HFFc6 (cell line): ENCODE measurements around the gene DNAH6. TPM values are rescaled to one million over a fixed set of nuclear protein-coding genes. Genes with fewer than 3 reads are reported as not detected.

ENCODE experiments used
- DNase-seq: peaks from one replicate; pipeline ENCODE4 v3.0.0-alpha.2; 2018
- H3K27ac Mint-ChIP-seq: 2 replicates; pipeline ENCODE4 v1.8.0; 2020; ENCODE audit warnings: mild to moderate bottlenecking, mixed read lengths
- H3K27me3 Mint-ChIP-seq: 2 replicates; pipeline ENCODE4 v1.8.0; 2021; ENCODE audit warnings: mild to moderate bottlenecking, moderate library complexity, mixed read lengths; ENCODE audit not compliant: insufficient read depth
- H3K36me3 Mint-ChIP-seq: 2 replicates; pipeline ENCODE4 v1.8.0; 2021; ENCODE audit warnings: low read depth, mixed read lengths
- H3K4me1 Mint-ChIP-seq: 2 replicates; pipeline ENCODE4 v1.8.0; 2020; ENCODE audit warnings: low read depth, mixed read lengths
- H3K4me3 Mint-ChIP-seq: 2 replicates; pipeline ENCODE4 v1.8.0; 2020; ENCODE audit warnings: mild to moderate bottlenecking, moderate library complexity, mixed read lengths
- H3K9me3 Mint-ChIP-seq: 2 replicates; pipeline ENCODE4 v1.8.0; 2020; ENCODE audit warnings: mild to moderate bottlenecking, mixed read lengths
- CTCF ChIP-seq: fragments of 200-600 bp; sonication (generic); IDR thresholded peaks from 2 replicates; pipeline ENCODE4 v1.5.0; 2021; ENCODE audit warnings: antibody characterized with exemption, mild to moderate bottlenecking
- total RNA-seq, 6 experiments: library from RNA; stranded (reverse); fragmentation: NEBNext Ultra II Directional; extraction: Animal tissue kit (Norgen Biotek cat#: 25700); gene quantifications; 2 replicates in 1 of 6; 3 replicates in 5 of 6; pipeline ENCODE4 v1.2.3, GENCODE V29; 2021

DNAH6 gene
- total RNA-seq, 6 experiments from 2014 or later: 0.05 to 0.46 (median 0.05) TPM; not detected in 1

DNA sequence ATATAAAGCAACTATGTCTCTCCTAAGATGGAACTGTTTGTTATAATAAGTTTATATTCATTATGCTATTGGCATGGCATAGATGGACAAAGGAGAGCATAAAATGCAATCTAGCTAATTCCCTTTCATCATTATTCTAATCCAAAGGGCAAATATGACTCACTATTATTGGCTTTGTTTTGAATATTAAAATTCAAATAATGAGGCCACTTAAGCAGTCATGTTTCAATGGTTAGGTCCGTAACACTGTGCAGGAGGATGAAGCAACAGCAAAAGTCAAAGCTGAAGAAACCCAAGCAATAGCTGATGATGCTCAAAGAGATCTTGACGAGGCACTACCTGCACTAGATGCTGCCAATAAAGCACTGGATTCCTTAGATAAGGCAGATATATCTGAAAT lies 187.5 kb downstream of the DNAH6 start:
- Mint-ChIP-seq H3K9me3 (no peaks in the 10 kb centered on the region; the same call in 1 of the 2 replicates), H3K4me3 (no peak overlapping the region), H3K4me1 (peaks cover 52% of the 10 kb centered on the region), H3K27me3 (peaks cover 1% of the 10 kb centered on the region; the same call in 1 of the 2 replicates), H3K27ac (no peak overlapping the region), H3K36me3 (peaks cover 9% of the 10 kb centered on the region)
- no peak for TF ChIP-seq CTCF
- no peak for DNase-seq

DNA sequence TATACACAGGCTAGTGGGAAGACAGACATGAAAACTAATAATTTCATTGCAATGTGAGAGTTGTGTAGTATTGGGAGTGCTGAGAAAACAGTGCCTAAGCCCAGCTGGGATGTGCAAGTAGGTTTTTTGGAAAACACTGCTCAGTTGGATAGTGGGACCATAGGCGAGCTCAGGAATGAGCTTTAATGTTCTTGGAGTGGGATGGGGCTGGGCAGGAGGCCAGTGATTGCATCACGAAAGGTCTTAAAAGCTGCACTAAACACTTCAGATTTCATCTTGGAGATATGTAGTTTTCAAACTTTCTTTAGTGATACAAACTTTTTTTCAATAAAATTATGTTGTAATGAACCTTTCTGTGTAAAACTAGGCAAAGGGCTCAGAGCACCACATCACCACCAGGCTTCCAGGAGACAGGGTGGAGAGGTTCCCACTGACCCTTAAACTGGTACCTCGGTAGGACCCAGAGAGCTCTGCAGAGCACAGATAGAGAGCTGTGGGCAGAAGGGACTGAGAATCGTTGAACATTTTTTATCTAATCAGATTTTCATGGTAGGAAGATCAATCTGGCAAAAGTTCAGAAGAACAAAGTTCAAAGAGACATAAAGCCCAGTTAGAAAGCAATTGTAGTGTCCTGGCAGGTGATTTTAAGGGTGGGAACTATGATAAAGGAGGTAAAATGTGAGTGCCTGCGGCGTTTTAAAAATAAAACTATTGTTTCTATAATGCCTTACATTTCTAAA lies 188.4 kb downstream of the DNAH6 start:
- H3K9me3 Mint-ChIP-seq: no peaks in the 10 kb centered on the region; the same call in 1 of the 2 replicates
- peaks cover 9% of the 10 kb centered on the region for H3K36me3 Mint-ChIP-seq
- no peak for DNase-seq
- peaks cover 49% of the 10 kb centered on the region for H3K4me1 Mint-ChIP-seq
- TF ChIP-seq CTCF: no peak
- H3K4me3 Mint-ChIP-seq: no peak overlapping the region
- no peak overlapping the region for H3K27ac Mint-ChIP-seq
- H3K27me3 Mint-ChIP-seq: peaks cover 1% of the 10 kb centered on the region; the same call in 1 of the 2 replicates

- Mint-ChIP-seq H3K9me3 (no peaks in the 10 kb centered on the region), H3K27me3 (no peaks in the 10 kb centered on the region; the same call in 1 of the 2 replicates), H3K4me3 (no peak overlapping the region), H3K27ac (no peak overlapping the region), H3K4me1 (peaks cover 37% of the 10 kb centered on the region), H3K36me3 (no peaks in the 10 kb centered on the region)
- no peak for TF ChIP-seq CTCF
- DNase-seq: no peak
Observed at GRCh38 chr2:84705858-84706257, 189.6 kb downstream of the DNAH6 start.

- Mint-ChIP-seq H3K27ac (no peak overlapping the region), H3K4me3 (no peak overlapping the region), H3K27me3 (no peaks in the 10 kb centered on the region; the same call in 1 of the 2 replicates), H3K36me3 (no peaks in the 10 kb centered on the region), H3K9me3 (no peaks in the 10 kb centered on the region), H3K4me1 (peaks cover 23% of the 10 kb centered on the region)
- no peak for TF ChIP-seq CTCF
- DNase-seq: no peak
Observed at GRCh38 chr2:84708442-84708841, 192.1 kb downstream of the DNAH6 start.

DNA sequence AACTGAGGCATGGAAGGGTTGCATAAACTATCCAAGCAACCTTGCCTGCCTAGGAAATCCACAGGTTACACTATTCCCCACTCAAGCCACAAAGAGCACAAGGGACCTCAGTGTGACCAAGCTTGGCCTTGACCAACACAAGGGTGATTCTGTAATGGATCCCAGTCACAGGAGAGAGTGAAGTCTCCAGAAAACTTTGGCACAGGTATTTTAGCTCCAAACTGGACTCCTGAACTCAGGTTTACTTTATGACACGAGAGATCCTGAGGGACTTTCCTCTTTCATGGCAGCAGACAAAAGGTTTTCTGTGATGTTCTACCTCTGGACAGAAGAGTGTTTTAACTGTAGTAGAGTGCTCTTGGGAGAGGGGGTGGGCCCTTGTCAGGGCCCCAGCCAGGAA lies 195.4 kb downstream of the DNAH6 start:
- Mint-ChIP-seq H3K4me3 (no peak overlapping the region), H3K4me1 (peaks cover 30% of the 10 kb centered on the region), H3K36me3 (no peaks in the 10 kb centered on the region), H3K9me3 (no peaks in the 10 kb centered on the region), H3K27me3 (peaks cover 2% of the 10 kb centered on the region), H3K27ac (no peak overlapping the region)
- TF ChIP-seq CTCF: no peak
- DNase-seq: no peak
